IMR-90 (cell line): Measurements from ENCODE around the gene C19orf33. TPM values are rescaled to one million over a fixed set of nuclear protein-coding genes. Genes with fewer than 3 reads are reported as not detected.

Experiments used
- ATAC-seq: fragments of 200-7000 bp; cut with Tn5 transposase; 2 replicates; pipeline ENCODE4 v1.9.1; 2020; ENCODE audit warnings: low read depth, mild to moderate bottlenecking, moderate library complexity
- BruUV-seq: library from RNA; stranded (reverse); fragments of 400-500 nt; replicated peaks from 2 replicates; lab custom pipeline; 2021; lab: Mats Ljungman, UMichigan
- CTCF ChIA-PET: fragments of 300-600 bp; formaldehyde crosslinking; extraction: SDS; loops from one replicate; lab custom pipeline; 2021; ENCODE audit warnings: antibody characterized with exemption; lab: Yijun Ruan, JAX
- POLR2A ChIA-PET: fragments of 300-600 bp; sonication (Branson Sonifier 250); formaldehyde crosslinking; loops from one replicate; lab custom pipeline; 2022; ENCODE audit warnings: antibody characterized with exemption; ENCODE audit not compliant: unreplicated experiment; lab: Charles Lee
- DNase-seq: peaks from one replicate; pipeline ENCODE4 v3.0.0; 2013
- H2AFZ ChIP-seq: replicated peaks from 2 replicates; pipeline ENCODE3; 2013; ENCODE audit warnings: low read length, mild to moderate bottlenecking; ENCODE audit not compliant: poor library complexity
- H2AK5ac ChIP-seq: 2 replicates; pipeline ENCODE4 v1.6.1; 2013; ENCODE audit warnings: low read depth, low read length, inconsistent platforms
- H2AK9ac ChIP-seq: replicated peaks from 2 replicates; pipeline ENCODE3; 2013; ENCODE audit warnings: mild to moderate bottlenecking, low read depth, low read length, moderate library complexity; ENCODE audit not compliant: poor library complexity
- H2BK120ac ChIP-seq: 2 replicates; pipeline ENCODE4 v1.6.1; 2013; ENCODE audit warnings: low read depth, low read length, inconsistent platforms
- H2BK15ac ChIP-seq: 3 replicates; pipeline ENCODE4 v1.6.1; 2013; ENCODE audit warnings: low read depth, low read length, inconsistent platforms
- H2BK20ac ChIP-seq: 2 replicates; pipeline ENCODE4 v1.6.1; 2013; ENCODE audit warnings: low read depth, mild to moderate bottlenecking, inconsistent platforms, low read length, moderate library complexity
- H2BK5ac ChIP-seq: 2 replicates; pipeline ENCODE4 v1.6.1; 2013; ENCODE audit warnings: mild to moderate bottlenecking, low read depth, low read length, inconsistent platforms; ENCODE audit not compliant: poor library complexity, severe bottlenecking
- H3K14ac ChIP-seq: replicated peaks from 2 replicates; pipeline ENCODE4 v1.6.1; 2013; ENCODE audit warnings: low read depth, low read length, inconsistent platforms
- H3K18ac ChIP-seq: 2 replicates; pipeline ENCODE4 v1.6.1; 2013; ENCODE audit warnings: low read depth, low read length, control low read depth
- H3K23ac ChIP-seq: 2 replicates; pipeline ENCODE4 v1.6.1; 2013; ENCODE audit warnings: low read depth, low read length, inconsistent platforms
- H3K27ac ChIP-seq: 2 replicates; pipeline ENCODE4 v1.5.1; 2013; ENCODE audit warnings: mild to moderate bottlenecking, control low read depth, low read length; ENCODE audit not compliant: insufficient read depth
- H3K27me3 ChIP-seq: 2 replicates; pipeline ENCODE4 v1.6.1; 2013; ENCODE audit warnings: low read length; ENCODE audit not compliant: control insufficient read depth, insufficient read depth
- H3K36me3 ChIP-seq: 2 replicates; pipeline ENCODE4 v1.6.1; 2013; ENCODE audit warnings: low read length, mixed read lengths; ENCODE audit not compliant: control insufficient read depth, insufficient read depth
- H3K4ac ChIP-seq: 2 replicates; pipeline ENCODE4 v1.6.1; 2013; ENCODE audit warnings: low read depth, low read length, inconsistent platforms
- H3K4me1 ChIP-seq: 2 replicates; pipeline ENCODE4 v1.6.1; 2013; ENCODE audit warnings: low read length, mixed read lengths; ENCODE audit not compliant: control insufficient read depth, insufficient read depth
- H3K4me2 ChIP-seq: 2 replicates; pipeline ENCODE4 v1.6.1; 2013; ENCODE audit warnings: low read depth, mild to moderate bottlenecking, control low read depth, low read length, moderate library complexity
- H3K4me3 ChIP-seq: 2 replicates; pipeline ENCODE4 v1.5.1; 2013; ENCODE audit warnings: low read depth, mild to moderate bottlenecking, control low read depth, low read length, moderate library complexity; ENCODE audit not compliant: insufficient read depth
- H3K56ac ChIP-seq: 2 replicates; pipeline ENCODE4 v1.6.1; 2013; ENCODE audit warnings: low read length, inconsistent platforms; ENCODE audit not compliant: insufficient read depth; ENCODE audit errors: extremely low read depth
- H3K79me1 ChIP-seq, 2 experiments: 2 replicates each; pipeline ENCODE4 v1.6.1; 2013; ENCODE audit warnings: low read length in 2 of 2, inconsistent platforms in 1 of 2, low read depth in 1 of 2
- H3K9ac ChIP-seq: 2 replicates; pipeline ENCODE4 v1.6.1; 2013; ENCODE audit warnings: low read depth, low read length, control low read depth
- H3K9me1 ChIP-seq: 2 replicates; pipeline ENCODE4 v1.6.1; 2013; ENCODE audit warnings: low read length, inconsistent platforms; ENCODE audit not compliant: insufficient read depth
- H3K9me3 ChIP-seq: 2 replicates; pipeline ENCODE4 v1.6.1; 2013; ENCODE audit warnings: low read length; ENCODE audit not compliant: control insufficient read depth, insufficient read depth
- H4K20me1 ChIP-seq: 2 replicates; pipeline ENCODE4 v1.6.1; 2013; ENCODE audit warnings: low read length, inconsistent platforms; ENCODE audit not compliant: insufficient read depth
- H4K5ac ChIP-seq: 2 replicates; pipeline ENCODE4 v1.6.1; 2013; ENCODE audit warnings: mild to moderate bottlenecking, low read depth, low read length, control low read depth
- H4K8ac ChIP-seq, 2 experiments: 2 replicates each; pipeline ENCODE4 v1.6.1; 2013; ENCODE audit warnings: low read depth in 2 of 2, low read length in 2 of 2, control low read depth in 1 of 2, inconsistent platforms in 1 of 2
- H4K91ac ChIP-seq: 2 replicates; pipeline ENCODE4 v1.6.1; 2013; ENCODE audit warnings: low read depth, low read length, inconsistent platforms; ENCODE audit not compliant: insufficient read depth
- BHLHE40 ChIP-seq: fragments of 150-350 bp; IDR thresholded peaks from 2 replicates; pipeline ENCODE4 v1.6.1; 2016; ENCODE audit warnings: mild to moderate bottlenecking, low read depth, low read length
- CTCF ChIP-seq: conservative IDR thresholded peaks from 2 replicates; pipeline ENCODE4 v1.5.1; 2012; ENCODE audit warnings: mild to moderate bottlenecking, low read depth, low read length, improper control_type of control experiment
- FOS ChIP-seq: fragments of 150-350 bp; IDR thresholded peaks from 2 replicates; pipeline ENCODE4 v1.6.1; 2016; ENCODE audit warnings: low read depth, low read length
- MAZ ChIP-seq: IDR thresholded peaks from 2 replicates; pipeline ENCODE4 v1.6.1; 2012; ENCODE audit warnings: low read depth, mild to moderate bottlenecking, low read length, improper control_type of control experiment, moderate library complexity, borderline replicate concordance
- POLR2A ChIP-seq: IDR thresholded peaks from 2 replicates; pipeline ENCODE4 v1.6.1; 2012; ENCODE audit warnings: mild to moderate bottlenecking, low read depth, low read length
- RAD21 ChIP-seq: IDR thresholded peaks from 2 replicates; pipeline ENCODE4 v1.6.1; 2012; ENCODE audit warnings: low read length, improper control_type of control experiment
- RCOR1 ChIP-seq: IDR thresholded peaks from 2 replicates; pipeline ENCODE4 v1.6.1; 2012; ENCODE audit warnings: mild to moderate bottlenecking, low read length, improper control_type of control experiment; ENCODE audit not compliant: insufficient replicate concordance
- SMC3 ChIP-seq: fragments of 150-350 bp; IDR thresholded peaks from 2 replicates; pipeline ENCODE4 v1.6.1; 2016; ENCODE audit warnings: low read depth, mild to moderate bottlenecking, antibody characterized with exemption, low read length, moderate library complexity
- WGBS, 2 experiments: methylation state at CpG; one replicate each; pipeline versions ENCODE4 v1.1.5 to v1.1.7; 2013; ENCODE audit warnings: missing lambda C conversion rate in 2 of 2; ENCODE audit not compliant: insufficient read length in 1 of 2; ENCODE audit errors: extremely low coverage in 2 of 2; 5-methylcytosine and 5-hydroxymethylcytosine counted together
- dilution Hi-C: fragments of 300-500 bp; cut with HindIII; formaldehyde crosslinking; loops from one replicate; pipeline ENCODE4 v1.14.3; 2018; ENCODE audit warnings: low sequenced_read_pairs; ENCODE audit not compliant: unreplicated experiment
- in situ Hi-C: fragments of 300-500 bp; cut with MboI; formaldehyde crosslinking; loops from 3 replicates; pipeline ENCODE4 v1.14.3; 2019; ENCODE audit warnings: low sequenced_read_pairs, inconsistent platforms, mixed read lengths
- intact Hi-C: fragments of 100-400 bp; cut with micrococcal nuclease; formaldehyde crosslinking; loops from 2 replicates; pipeline ENCODE4 v1.10.0; 2022
- polyA plus RNA-seq, 3 experiments: library from polyadenylated mRNA; depleted of rRNA; stranded (reverse); fragments of >200 nt; gene quantifications; 2 replicates each; pipeline ENCODE4 v1.2.3, GENCODE V29; 2012; ENCODE audit warnings: low replicate concordance in 1 of 3
- total RNA-seq: library from RNA; depleted of rRNA; stranded (reverse); fragments of >200 nt; gene quantifications from 2 replicates; pipeline ENCODE4 v1.2.3, GENCODE V29; 2012

C19orf33 gene
- total and polyA plus RNA-seq, 2 of the 4 experiments (the other 2 are of a cell fraction), result 0.80 TPM; not detected in 1

GRCh38 chr19:38350883-38351282 is 46.8 kb downstream of the C19orf33 start:
- Histone ChIP-seq H4K8ac (no peak overlapping the region), H3K4ac (no peak overlapping the region), H3K27me3 (peaks cover 9% of the 10 kb centered on the region; the same call in 1 of the 2 replicates), H4K5ac (no peak overlapping the region), H3K9me3 (no peaks in the 10 kb centered on the region), H4K20me1 (no peaks in the 10 kb centered on the region), H3K36me3 (no peaks in the 10 kb centered on the region), H2BK20ac (no peak overlapping the region), H3K18ac (no peak overlapping the region), H2AFZ (no peak overlapping the region), H3K9me1 (no peaks in the 10 kb centered on the region), H3K4me3 (no peak overlapping the region), H3K79me1 (no peaks in the 10 kb centered on the region), H2AK5ac (no peak overlapping the region), H2AK9ac (no peak overlapping the region), H3K4me1 (no peaks in the 10 kb centered on the region), H3K14ac (no peak overlapping the region), H2BK15ac (no peak overlapping the region), H3K56ac (no peak overlapping the region), H3K23ac (no peak overlapping the region), H2BK120ac (no peak overlapping the region), H4K91ac (no peak overlapping the region), H3K9ac (no peak overlapping the region), H3K27ac (no peak overlapping the region), H3K4me2 (no peak overlapping the region), H2BK5ac (no peak overlapping the region)
- TF ChIP-seq RCOR1 (no peak), POLR2A (no peak), MAZ (no peak), CTCF (no peak), RAD21 (no peak), SMC3 (no peak), FOS (no peak), BHLHE40 (no peak)
- no peak for DNase-seq
- BruUV-seq, result no TSS peak
- ChIA-PET CTCF (no interaction called here), POLR2A (no interaction called here)
- 100% methylated on average over 1 of the region's 3 CpGs; no CpG with 5 or more reads in 1 of the 2 experiments for WGBS, 2 experiments
- dilution Hi-C loops (no loop called here), intact Hi-C loops (no loop called here), in situ Hi-C loops (no loop called here)
- ATAC-seq, result no peak
